IPS DF 6.9 (cell line): ENCODE data around the gene HRH4.

Experiments
- DNase-seq: peaks from one replicate; pipeline ENCODE4 v3.0.0-alpha.2; 2013; ENCODE audit warnings: low read depth, low spot score
- H3K27ac ChIP-seq: one replicate; pipeline ENCODE4 v1.5.1; 2013; ENCODE audit warnings: low read length, control low read depth
- H3K27me3 ChIP-seq: 2 replicates; pipeline ENCODE4 v1.6.1; 2013; ENCODE audit warnings: mild to moderate bottlenecking, low read length; ENCODE audit not compliant: control insufficient read depth, insufficient read depth
- H3K36me3 ChIP-seq: 2 replicates; pipeline ENCODE4 v1.6.1; 2013; ENCODE audit warnings: low read length; ENCODE audit not compliant: control insufficient read depth, insufficient read depth
- H3K4me1 ChIP-seq: 2 replicates; pipeline ENCODE4 v1.6.1; 2013; ENCODE audit warnings: low read length; ENCODE audit not compliant: control insufficient read depth, insufficient read depth
- H3K4me3 ChIP-seq: 2 replicates; pipeline ENCODE4 v1.5.1; 2013; ENCODE audit warnings: mild to moderate bottlenecking, low read length
- H3K9me3 ChIP-seq: 2 replicates; pipeline ENCODE4 v1.6.1; 2013; ENCODE audit warnings: low read length, inconsistent platforms; ENCODE audit not compliant: control insufficient read depth, insufficient read depth
- WGBS: extraction: QIAGEN DNeasy Blood & Tissue Kit; methylation state at CpG from one replicate; pipeline ENCODE4 v1.1.7; 2013; ENCODE audit warnings: mixed read lengths, missing lambda C conversion rate; ENCODE audit not compliant: insufficient read length, insufficient coverage; 5-methylcytosine and 5-hydroxymethylcytosine counted together

HRH4 gene

DNA sequence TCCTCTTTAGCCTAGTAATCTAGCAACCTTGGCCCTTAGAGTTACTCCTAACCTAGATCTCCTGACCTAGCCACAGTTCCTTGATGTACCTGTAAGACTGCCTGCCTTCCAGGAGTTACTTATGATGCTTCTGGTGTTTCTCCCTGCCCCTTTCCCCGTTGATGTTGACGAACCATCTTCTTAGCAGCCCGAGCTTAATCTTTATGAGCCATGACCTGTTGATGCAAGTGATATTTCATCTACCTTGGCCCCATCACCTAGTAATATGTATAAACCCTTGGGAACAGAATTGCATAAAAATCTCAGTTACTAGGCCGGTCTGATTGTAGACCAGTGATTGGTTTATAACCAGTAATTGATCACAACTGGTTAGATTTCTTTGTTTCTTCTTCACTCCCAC lies 31.2 kb upstream of the HRH4 start:
- no peaks in the 10 kb centered on the region for H3K27me3 ChIP-seq
- no peaks in the 10 kb centered on the region for H3K36me3 ChIP-seq
- H3K4me1 ChIP-seq: no peaks in the 10 kb centered on the region
- DNase-seq: no peak
- H3K27ac ChIP-seq: no peak overlapping the region
- no peak overlapping the region for H3K4me3 ChIP-seq
- no peaks in the 10 kb centered on the region for H3K9me3 ChIP-seq
- no CpG with 5 or more reads among the region's 4 CpGs for WGBS

- WGBS: no CpG with 5 or more reads among the region's 3 CpGs
- Histone ChIP-seq H3K27ac (no peak overlapping the region), H3K27me3 (no peaks in the 10 kb centered on the region), H3K4me3 (no peak overlapping the region), H3K9me3 (no peaks in the 10 kb centered on the region), H3K4me1 (no peaks in the 10 kb centered on the region), H3K36me3 (no peaks in the 10 kb centered on the region)
- no peak for DNase-seq
These were observed 27.8 kb upstream of the HRH4 start for GRCh38 chr18:24432618-24433017.

DNA sequence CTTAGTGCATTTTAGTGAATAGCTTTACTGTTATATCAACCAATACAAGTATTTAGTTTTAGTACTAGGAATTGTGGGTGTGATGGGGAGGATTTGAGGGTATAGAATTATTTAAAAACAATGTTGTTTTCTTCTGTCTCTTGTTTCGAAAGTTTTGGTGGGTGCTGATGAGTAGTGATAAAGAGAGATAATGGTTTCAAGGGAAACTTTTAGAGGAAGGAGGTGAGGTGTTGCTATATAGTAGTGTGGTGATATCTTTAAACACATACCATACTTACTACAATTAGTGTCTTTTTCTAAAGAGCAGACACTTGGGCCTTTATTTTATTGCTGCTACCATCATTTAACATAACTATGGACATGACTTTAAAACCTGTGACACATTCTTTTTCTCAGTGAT lies 23.5 kb upstream of the HRH4 start:
- H3K36me3 ChIP-seq: no peaks in the 10 kb centered on the region
- no peaks in the 10 kb centered on the region for H3K4me1 ChIP-seq
- H3K27me3 ChIP-seq: no peaks in the 10 kb centered on the region
- H3K9me3 ChIP-seq: no peaks in the 10 kb centered on the region
- no peak for DNase-seq
- H3K27ac ChIP-seq: no peak overlapping the region
- no peak overlapping the region for H3K4me3 ChIP-seq
- WGBS: 100% methylated on average over 1 of the region's 1 CpG

- WGBS: no CpG with 5 or more reads among the region's 2 CpGs
- Histone ChIP-seq H3K27ac (no peak overlapping the region), H3K27me3 (no peaks in the 10 kb centered on the region), H3K36me3 (no peaks in the 10 kb centered on the region), H3K9me3 (no peaks in the 10 kb centered on the region), H3K4me1 (no peaks in the 10 kb centered on the region), H3K4me3 (no peak overlapping the region)
- DNase-seq: no peak
These were observed 16.6 kb upstream of the HRH4 start for GRCh38 chr18:24443870-24444269.

DNA sequence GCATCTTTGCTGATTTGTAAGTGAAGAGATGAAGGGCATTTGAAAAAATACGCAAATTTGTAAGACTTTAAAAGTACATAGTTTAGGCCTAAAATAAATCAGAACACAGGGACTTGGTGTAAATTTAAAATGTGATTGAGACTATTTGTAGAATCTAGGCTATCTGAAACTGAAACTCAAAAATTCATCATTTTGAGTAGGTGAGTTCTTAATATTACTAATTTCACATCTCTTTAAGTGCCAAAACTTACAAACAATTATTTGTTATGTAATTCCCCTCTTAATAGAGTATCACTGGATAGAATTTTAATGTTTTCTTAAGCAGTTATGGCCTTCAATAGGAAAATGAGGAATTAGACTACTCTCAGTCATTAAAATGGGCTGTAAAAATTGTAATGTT lies 14.0 kb upstream of the HRH4 start:
- WGBS: no CpG with 5 or more reads among the region's 1 CpG
- H3K27ac ChIP-seq: no peak overlapping the region
- H3K4me1 ChIP-seq: no peaks in the 10 kb centered on the region
- H3K27me3 ChIP-seq: no peaks in the 10 kb centered on the region
- no peak overlapping the region for H3K4me3 ChIP-seq
- H3K9me3 ChIP-seq: no peaks in the 10 kb centered on the region
- H3K36me3 ChIP-seq: no peaks in the 10 kb centered on the region
- no peak for DNase-seq

DNA sequence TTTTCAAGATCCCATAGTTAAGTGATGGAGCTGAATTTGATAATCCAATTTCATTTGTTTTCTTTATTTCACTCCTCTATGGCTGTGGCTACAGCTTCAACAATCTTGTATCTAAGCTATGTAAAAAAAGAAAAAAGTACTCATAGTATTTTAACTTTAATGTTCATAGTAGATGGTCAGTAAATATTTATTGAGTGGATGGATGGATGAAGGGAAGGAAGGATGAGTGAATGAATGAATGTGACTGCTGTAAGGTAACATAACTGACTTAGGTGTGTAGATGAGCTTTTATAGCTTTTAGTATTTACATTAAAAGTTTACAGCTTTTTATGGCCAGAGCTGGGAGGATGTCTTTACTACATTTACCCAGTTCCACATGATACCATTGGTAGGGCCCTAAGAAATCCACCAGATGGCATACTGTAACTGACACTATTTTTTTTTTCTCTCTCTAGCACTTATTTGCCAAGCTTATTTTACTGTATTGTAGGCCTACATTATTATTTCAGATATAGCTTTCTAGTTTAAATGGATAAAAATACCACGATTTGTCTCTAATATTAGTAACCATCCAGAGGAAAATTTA lies 13.4 kb upstream of the HRH4 start:
- H3K36me3 ChIP-seq: no peaks in the 10 kb centered on the region; the same call in 1 of the 2 replicates
- no CpG with 5 or more reads among the region's 1 CpG for WGBS
- DNase-seq: no peak
- no peaks in the 10 kb centered on the region for H3K27me3 ChIP-seq
- no peaks in the 10 kb centered on the region for H3K9me3 ChIP-seq
- no peak overlapping the region for H3K27ac ChIP-seq
- H3K4me1 ChIP-seq: no peaks in the 10 kb centered on the region
- H3K4me3 ChIP-seq: no peak overlapping the region

DNA sequence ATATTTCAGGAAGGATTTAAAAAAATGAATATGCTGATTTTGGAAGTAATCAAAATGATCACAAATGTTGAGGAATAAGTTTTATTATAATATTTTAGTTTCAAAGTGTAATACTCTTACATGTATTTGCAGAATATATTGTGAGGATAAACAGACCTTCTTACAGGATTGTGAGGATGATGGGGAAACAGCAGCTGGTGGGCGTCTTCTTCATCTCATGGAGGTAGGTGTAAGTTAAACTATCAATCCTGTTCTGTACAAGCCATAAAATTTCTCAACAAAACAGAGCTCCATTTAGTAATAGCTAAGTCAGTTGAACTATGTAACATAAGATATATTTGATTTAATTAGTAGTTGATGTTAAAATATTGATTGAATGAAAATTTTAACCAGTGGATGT lies 12.5 kb upstream of the HRH4 start:
- H3K27me3 ChIP-seq: no peaks in the 10 kb centered on the region
- H3K9me3 ChIP-seq: no peaks in the 10 kb centered on the region
- no CpG with 5 or more reads among the region's 1 CpG for WGBS
- H3K4me1 ChIP-seq: no peaks in the 10 kb centered on the region
- no peaks in the 10 kb centered on the region; the same call in 1 of the 2 replicates for H3K36me3 ChIP-seq
- no peak for DNase-seq
- no peak overlapping the region for H3K27ac ChIP-seq
- no peak overlapping the region for H3K4me3 ChIP-seq

GRCh38 chr18:24456549-24456948 lies 3.9 kb upstream of the HRH4 start:
- H3K36me3 ChIP-seq: no peaks in the 10 kb centered on the region; the same call in 1 of the 2 replicates
- H3K27ac ChIP-seq: no peak overlapping the region
- H3K27me3 ChIP-seq: no peaks in the 10 kb centered on the region
- WGBS: no CpG with 5 or more reads among the region's 4 CpGs
- no peak for DNase-seq
- no peak overlapping the region for H3K4me3 ChIP-seq
- H3K9me3 ChIP-seq: no peaks in the 10 kb centered on the region
- no peaks in the 10 kb centered on the region for H3K4me1 ChIP-seq

- Histone ChIP-seq H3K9me3 (no peaks in the 10 kb centered on the region), H3K27me3 (no peaks in the 10 kb centered on the region), H3K4me1 (no peaks in the 10 kb centered on the region), H3K36me3 (no peaks in the 10 kb centered on the region), H3K4me3 (no peak overlapping the region), H3K27ac (no peak overlapping the region)
- no peak for DNase-seq
- no CpG with 5 or more reads among the region's 4 CpGs for WGBS
These were observed 665 bp upstream of the HRH4 start for GRCh38 chr18:24459772-24460171.

DNA sequence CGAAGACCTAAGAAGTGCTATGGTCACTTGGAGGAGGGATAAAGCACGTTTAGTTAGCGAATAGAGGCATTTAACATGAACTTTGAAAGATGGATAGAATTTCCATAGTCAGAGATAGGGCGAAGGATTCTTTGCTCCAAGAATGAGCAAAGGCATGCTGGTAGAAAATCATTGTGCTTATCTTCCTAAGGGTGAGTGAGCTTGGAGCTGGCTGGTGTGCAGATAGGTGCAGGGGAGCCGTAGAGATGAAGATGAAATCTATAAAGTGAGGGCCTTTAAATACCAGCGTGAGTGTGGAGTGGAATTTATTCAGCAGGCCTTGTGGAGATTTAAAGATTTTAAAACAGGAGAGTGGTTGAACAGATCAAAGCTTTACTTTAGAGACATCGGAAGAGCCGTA lies 1.6 kb downstream of the HRH4 start:
- no peak overlapping the region for H3K27ac ChIP-seq
- no peaks in the 10 kb centered on the region for H3K4me1 ChIP-seq
- no peaks in the 10 kb centered on the region for H3K9me3 ChIP-seq
- no peaks in the 10 kb centered on the region for H3K36me3 ChIP-seq
- H3K27me3 ChIP-seq: no peaks in the 10 kb centered on the region
- no CpG with 5 or more reads among the region's 8 CpGs for WGBS
- no peak for DNase-seq
- H3K4me3 ChIP-seq: no peak overlapping the region
